Thyroid gland (tissue), 4 donors: ENCODE measurements around the gene SPATA31E1. TPM values are rescaled to one million over a fixed set of nuclear protein-coding genes. Genes with fewer than 3 reads are reported as not detected.
"Not testable (repeated sequence)": the region's sequence is repeated elsewhere in the genome, so short reads cannot be mapped to it uniquely, and the experiment has no call there.

Source experiments
- DNase-seq, 2 donors: peaks; one replicate each; pipeline ENCODE4 v3.0.0-alpha.2; 2019
- H3K27ac ChIP-seq, 3 donors: fragments of 200-600 bp; sonication (generic); 1 replicate in 2 of 3; 2 replicates in 1 of 3; pipeline ENCODE4 v1.5.1; 2016 to 2019; ENCODE audit warnings: mild to moderate bottlenecking in 1 of 3, moderate library complexity in 1 of 3
- H3K27me3 ChIP-seq: fragments of 200-600 bp; sonication (generic); one replicate; pipeline ENCODE4 v1.5.1; 2019
- H3K36me3 ChIP-seq, 2 donors: fragments of 200-600 bp; sonication (generic); one replicate each; pipeline ENCODE4 v1.5.1; 2016 to 2019
- H3K4me1 ChIP-seq, 2 donors: fragments of 200-600 bp; sonication (generic); one replicate each; pipeline ENCODE4 v1.5.1; 2017 to 2019
- H3K4me3 ChIP-seq, 3 donors: fragments of 200-600 bp; sonication (generic); replicated peaks in 1 of 3; 1 replicate in 2 of 3; 2 replicates in 1 of 3; pipeline ENCODE4 v1.5.1; 2016; ENCODE audit warnings: mild to moderate bottlenecking in 1 of 3
- H3K9me3 ChIP-seq: fragments of 200-600 bp; sonication (generic); one replicate; pipeline ENCODE4 v1.5.1; 2017
- CTCF ChIP-seq, 6 experiments: fragments of 200-600 bp in 3 of 6; fragments of 450-650 bp in 3 of 6; sonication (generic) in 3 of 6; IDR thresholded peaks; one replicate each; pipeline ENCODE4 v1.5.1; 2016 to 2019; ENCODE audit warnings: antibody characterized with exemption in 6 of 6, mild to moderate bottlenecking in 2 of 6, inconsistent platforms in 1 of 6, moderate library complexity in 1 of 6
- POLR2A ChIP-seq, 2 donors: fragments of 450-650 bp; IDR thresholded peaks; one replicate each; pipeline ENCODE4 v1.6.1; 2017; ENCODE audit warnings: antibody characterized with exemption in 2 of 2, mild to moderate bottlenecking in 2 of 2, moderate library complexity in 1 of 2
- WGBS, 2 donors: methylation state at CpG; one replicate each; pipeline ENCODE4 v1.1.5; 2017; 5-methylcytosine and 5-hydroxymethylcytosine counted together
- intact Hi-C: fragments of 100-400 bp; cut with DNase I; formaldehyde crosslinking; loops from one replicate; pipeline ENCODE4 v1.15.1; 2023
- total RNA-seq, 4 donors: library from RNA; depleted of rRNA; stranded (reverse); fragments of >200 nt; gene quantifications; one replicate each; pipeline ENCODE4 v1.2.3, GENCODE V29; 2016

SPATA31E1 gene
- total RNA-seq, 4 donors from 2014 or later: under 0.01 TPM; not detected in 3

GRCh38 chr9:87894998-87895625, 12.4 kb downstream of the SPATA31E1 start:
- TF ChIP-seq POLR2A (IDR thresholded peaks at IDR 0.05) (no peak), CTCF (IDR thresholded peaks at IDR 0.05) (no peak)
- no peaks in the 10 kb centered on the region for H3K36me3 ChIP-seq
- intact Hi-C loops: no loop called here
- H3K27ac ChIP-seq: no peak overlapping the region
- no peak overlapping the region for H3K4me3 ChIP-seq
- no peaks in the 10 kb centered on the region for H3K4me1 ChIP-seq
- WGBS, 2 donors: 79 to 86% methylated on average over 4 of the region's 4 CpGs
- H3K9me3 ChIP-seq: no peaks in the 10 kb centered on the region
- DNase-seq: no peak
- no peaks in the 10 kb centered on the region for H3K27me3 ChIP-seq

- no peak overlapping the region for H3K27ac ChIP-seq
- no peaks in the 10 kb centered on the region for H3K36me3 ChIP-seq
- no peak for TF ChIP-seq POLR2A (IDR thresholded peaks at IDR 0.05)
- TF ChIP-seq CTCF (IDR thresholded peaks at IDR 0.05): no peak
- no peak overlapping the region for H3K4me3 ChIP-seq
- no peak for DNase-seq
- intact Hi-C loops: no loop called here
- H3K27me3 ChIP-seq: no peaks in the 10 kb centered on the region
- no peaks in the 10 kb centered on the region for H3K9me3 ChIP-seq
- no peaks in the 10 kb centered on the region for H3K4me1 ChIP-seq
Measured at GRCh38 chr9:87896891-87897290, 14.2 kb downstream of the SPATA31E1 start.

GRCh38 chr9:87898151-87898550, 15.5 kb downstream of the SPATA31E1 start:
- no peaks in the 10 kb centered on the region for H3K36me3 ChIP-seq
- H3K27ac ChIP-seq: no peak overlapping the region
- H3K27me3 ChIP-seq: no peaks in the 10 kb centered on the region
- no peaks in the 10 kb centered on the region for H3K4me1 ChIP-seq
- TF ChIP-seq POLR2A (IDR thresholded peaks at IDR 0.05) (no peak), CTCF (IDR thresholded peaks at IDR 0.05) (no peak)
- intact Hi-C loops: no loop called here
- H3K9me3 ChIP-seq: no peaks in the 10 kb centered on the region
- DNase-seq: no peak
- H3K4me3 ChIP-seq: no peak overlapping the region

- H3K4me1 ChIP-seq, H3K9me3 ChIP-seq: not testable (repeated sequence)
- WGBS, 2 donors: 78 to 83% methylated on average over 10 to 11 of the region's 11 CpGs
Measured at GRCh38 chr9:87902371-87902770, 19.7 kb downstream of the SPATA31E1 start.

GRCh38 chr9:87909310-87910041, 26.8 kb downstream of the SPATA31E1 start:
- Histone ChIP-seq H3K36me3 (no peaks in the 10 kb centered on the region), H3K9me3 (no peaks in the 10 kb centered on the region), H3K4me3 (no peak overlapping the region), H3K4me1 (no peaks in the 10 kb centered on the region), H3K27me3 (no peaks in the 10 kb centered on the region), H3K27ac (no peak overlapping the region)
- no peak for TF ChIP-seq POLR2A (IDR thresholded peaks at IDR 0.05)
- TF ChIP-seq CTCF (IDR thresholded peaks at IDR 0.05): no peak
- no peak for DNase-seq
- intact Hi-C loops: no loop called here
- WGBS, 2 donors: 89 to 93% methylated on average over 20 of the region's 20 CpGs

More at GRCh38 chr9:87902371-87902770, 19.7 kb downstream of the SPATA31E1 start:
- DNase-seq, H3K27ac ChIP-seq, H3K27me3 ChIP-seq, intact Hi-C loops, H3K4me3 ChIP-seq, H3K36me3 ChIP-seq: not testable (repeated sequence)
